HUES48 (cell line): ENCODE data around the gene EPRS1.

ENCODE experiments used
- H3K27ac ChIP-seq: one replicate; pipeline ENCODE4 v1.7.0; 2013; ENCODE audit warnings: low read depth, low read length, inconsistent platforms
- H3K27me3 ChIP-seq: 2 replicates; pipeline ENCODE4 v1.6.1; 2013; ENCODE audit warnings: mild to moderate bottlenecking, low read length; ENCODE audit not compliant: control insufficient read depth, insufficient read depth
- H3K36me3 ChIP-seq: 2 replicates; pipeline ENCODE4 v1.6.1; 2013; ENCODE audit warnings: low read length; ENCODE audit not compliant: control insufficient read depth, insufficient read depth
- H3K4me1 ChIP-seq: 2 replicates; pipeline ENCODE4 v1.6.1; 2013; ENCODE audit warnings: mild to moderate bottlenecking, low read length; ENCODE audit not compliant: control insufficient read depth, insufficient read depth
- H3K4me3 ChIP-seq: 2 replicates; pipeline ENCODE4 v1.5.1; 2013; ENCODE audit warnings: mild to moderate bottlenecking, low read depth, low read length
- H3K9ac ChIP-seq: 2 replicates; pipeline ENCODE4 v1.6.1; 2013; ENCODE audit warnings: mild to moderate bottlenecking, low read depth, low read length, moderate library complexity
- H3K9me3 ChIP-seq: 2 replicates; pipeline ENCODE4 v1.6.1; 2013; ENCODE audit warnings: low read length; ENCODE audit not compliant: control insufficient read depth, insufficient read depth

EPRS1 gene

DNA sequence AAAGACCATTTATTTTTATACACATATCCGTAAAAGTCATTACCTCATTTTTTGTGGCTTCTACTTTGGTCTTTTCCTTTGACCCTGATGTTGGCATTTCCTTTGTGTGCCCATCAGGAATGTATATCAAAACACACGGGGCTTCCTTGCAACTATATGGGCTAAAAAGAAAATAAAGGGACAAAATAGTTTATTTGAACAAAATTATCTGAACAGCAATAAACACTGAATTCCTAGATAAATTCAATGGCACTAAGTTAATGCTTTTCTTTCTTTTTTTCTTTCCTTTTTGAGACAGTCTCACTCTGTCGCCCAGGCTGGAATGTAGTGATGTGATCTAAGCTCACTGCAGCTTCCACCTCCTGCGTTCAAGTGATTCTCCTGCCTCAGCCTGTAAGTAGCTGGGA, 45.2 kb downstream of the EPRS1 start:
- no peaks in the 10 kb centered on the region for H3K4me1 ChIP-seq
- no peak overlapping the region for H3K4me3 ChIP-seq
- no peaks in the 10 kb centered on the region for H3K9me3 ChIP-seq
- H3K27ac ChIP-seq: no peak overlapping the region
- H3K27me3 ChIP-seq: no peaks in the 10 kb centered on the region
- H3K9ac ChIP-seq: no peak overlapping the region
- H3K36me3 ChIP-seq: peaks cover 93% of the 10 kb centered on the region

DNA sequence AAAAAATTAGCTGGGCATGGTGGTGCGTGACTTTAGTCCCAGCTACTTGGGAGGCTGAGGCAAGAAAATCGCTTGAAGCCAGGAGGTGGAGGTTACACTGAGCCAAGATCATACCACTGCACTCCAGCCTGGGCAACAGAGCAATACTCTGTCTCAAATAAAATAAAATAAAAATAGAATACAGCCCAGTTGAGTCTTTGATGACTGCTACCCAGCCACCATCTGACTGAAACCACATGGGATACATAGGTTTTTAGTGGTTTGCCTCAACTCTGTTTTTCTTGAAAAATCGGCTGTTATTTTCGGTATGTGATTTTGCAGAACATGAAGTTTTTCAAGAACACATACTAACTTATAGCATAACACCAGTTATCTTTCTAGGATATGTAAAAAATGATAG, 46.5 kb downstream of the EPRS1 start:
- Histone ChIP-seq H3K27ac (no peak overlapping the region), H3K27me3 (no peaks in the 10 kb centered on the region), H3K36me3 (peaks cover 91% of the 10 kb centered on the region)

More for the DNA sequence above, 46.5 kb downstream of the EPRS1 start:
- H3K4me3 ChIP-seq: no peak overlapping the region
- no peaks in the 10 kb centered on the region for H3K4me1 ChIP-seq
- H3K9me3 ChIP-seq: no peaks in the 10 kb centered on the region
- H3K9ac ChIP-seq: no peak overlapping the region
